Tibial nerve (tissue), 4 donors: Measurements from ENCODE around the gene MTA3. TPM values are rescaled to one million over a fixed set of nuclear protein-coding genes. Genes with fewer than 3 reads are reported as not detected.

Source experiments
- DNase-seq, 2 donors: peaks; one replicate each; pipeline ENCODE4 v3.0.0-alpha.2; 2019; ENCODE audit warnings: low spot score in 2 of 2
- H3K27ac ChIP-seq, 4 donors: fragments of 200-600 bp; sonication (generic) in 3 of 4; one replicate each; pipeline ENCODE4 v1.5.1; 2017 to 2019; ENCODE audit warnings: mild to moderate bottlenecking in 1 of 4
- H3K27me3 ChIP-seq, 2 donors: fragments of 200-600 bp; sonication (generic) in 1 of 2; one replicate each; pipeline versions ENCODE4 v1.5.1 to v1.6.0; 2017 to 2019
- H3K36me3 ChIP-seq, 3 donors: fragments of 200-600 bp; sonication (generic); one replicate each; pipeline ENCODE4 v1.5.1; 2018 to 2019
- H3K4me1 ChIP-seq, 4 donors: fragments of 200-600 bp; sonication (generic) in 3 of 4; one replicate each; pipeline ENCODE4 v1.5.1; 2017 to 2019
- H3K4me3 ChIP-seq, 4 donors: fragments of 200-600 bp; sonication (generic) in 3 of 4; one replicate each; pipeline ENCODE4 v1.5.1; 2017 to 2019; ENCODE audit warnings: mild to moderate bottlenecking in 1 of 4, moderate library complexity in 1 of 4
- H3K9me3 ChIP-seq, 4 donors: fragments of 200-600 bp; sonication (generic) in 3 of 4; one replicate each; pipeline ENCODE4 v1.5.1; 2017 to 2019
- CTCF ChIP-seq, 5 experiments: fragments of 200-600 bp in 3 of 5; fragments of 450-650 bp in 2 of 5; sonication (generic) in 3 of 5; IDR thresholded peaks; one replicate each; pipeline ENCODE4 v1.5.1; 2016 to 2019; ENCODE audit warnings: antibody characterized with exemption in 5 of 5, mild to moderate bottlenecking in 3 of 5, moderate library complexity in 2 of 5
- EP300 ChIP-seq, 2 donors: sonication (generic); formaldehyde crosslinking; IDR thresholded peaks; one replicate each; pipeline ENCODE4 v1.6.1; 2017; ENCODE audit warnings: antibody characterized with exemption in 2 of 2, mild to moderate bottlenecking in 1 of 2
- POLR2A ChIP-seq, 2 donors: fragments of 450-650 bp; IDR thresholded peaks; one replicate each; pipeline ENCODE4 v1.6.1; 2017; ENCODE audit warnings: antibody characterized with exemption in 2 of 2, mild to moderate bottlenecking in 2 of 2, moderate library complexity in 2 of 2
- WGBS, 2 donors: methylation state at CpG; one replicate each; pipeline ENCODE4 v1.1.5; 2018; 5-methylcytosine and 5-hydroxymethylcytosine counted together
- total RNA-seq, 4 donors: library from RNA; depleted of rRNA; stranded (reverse); fragments of >200 nt; gene quantifications; one replicate each; pipeline ENCODE4 v1.1.0, GENCODE V29; 2016

MTA3 gene
- total RNA-seq, 4 donors from 2014 or later = 33.1 to 47.0 (median 42.5) TPM

- Histone ChIP-seq H3K27ac (no peak overlapping the region), H3K4me3 (no peak overlapping the region), H3K36me3 (peaks cover 0 to 60% (median 0%) of the 10 kb centered on the region in 3 donors), H3K27me3 (no peaks in the 10 kb centered on the region), H3K9me3 (peaks cover 0 to 2% (median 0%) of the 10 kb centered on the region in 4 donors), H3K4me1 (no peaks in the 10 kb centered on the region)
- 85 to 91% methylated on average over 3 of the region's 3 CpGs for WGBS, 2 donors
- DNase-seq = no peak
- no peak for TF ChIP-seq CTCF (IDR thresholded peaks at IDR 0.05)
Observed at GRCh38 chr2:42741140-42741539, 172.7 kb downstream of the MTA3 start.

GRCh38 chr2:42742740-42743658 lies 174.6 kb downstream of the MTA3 start:
- Histone ChIP-seq H3K36me3 (peaks cover 0 to 60% (median 0%) of the 10 kb centered on the region in 3 donors), H3K9me3 (no peaks in the 10 kb centered on the region), H3K27me3 (no peaks in the 10 kb centered on the region), H3K27ac (no peak overlapping the region), H3K4me1 (no peaks in the 10 kb centered on the region), H3K4me3 (no peak overlapping the region)
- no peak for DNase-seq
- 61 to 71% methylated on average over 2 of the region's 2 CpGs for WGBS, 2 donors
- TF ChIP-seq POLR2A (IDR thresholded peaks at IDR 0.05) (no peak), EP300 (IDR thresholded peaks at IDR 0.05) (no peak), CTCF (IDR thresholded peaks at IDR 0.05) (no peak)

DNA sequence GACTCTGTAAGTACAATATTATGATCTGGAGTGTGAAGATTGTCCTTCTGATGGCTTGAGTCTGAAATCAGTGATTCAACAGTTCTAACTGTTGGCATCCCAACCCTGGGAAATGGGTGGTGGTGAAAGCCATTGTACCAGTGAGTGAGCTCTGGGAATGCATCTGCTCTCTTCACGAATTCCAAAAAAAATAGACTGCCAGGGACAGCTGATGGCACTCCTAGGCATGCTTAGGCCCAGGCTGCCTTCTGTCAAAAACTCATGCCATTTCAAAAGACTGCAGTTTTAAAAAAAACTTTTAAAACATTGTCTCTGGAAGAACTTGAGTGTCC lies 175.2 kb downstream of the MTA3 start:
- H3K4me3 ChIP-seq = no peak overlapping the region
- H3K9me3 ChIP-seq = no peaks in the 10 kb centered on the region
- no peaks in the 10 kb centered on the region for H3K27me3 ChIP-seq
- TF ChIP-seq POLR2A (IDR thresholded peaks at IDR 0.05) (no peak), CTCF (IDR thresholded peaks at IDR 0.05) (no peak), EP300 (IDR thresholded peaks at IDR 0.05) (no peak)
- no peaks in the 10 kb centered on the region for H3K4me1 ChIP-seq
- WGBS, 2 donors = 65 to 91% methylated on average over 1 of the region's 1 CpG
- DNase-seq = no peak
- H3K36me3 ChIP-seq = peaks cover 0 to 57% (median 0%) of the 10 kb centered on the region in 3 donors
- H3K27ac ChIP-seq = no peak overlapping the region

DNA sequence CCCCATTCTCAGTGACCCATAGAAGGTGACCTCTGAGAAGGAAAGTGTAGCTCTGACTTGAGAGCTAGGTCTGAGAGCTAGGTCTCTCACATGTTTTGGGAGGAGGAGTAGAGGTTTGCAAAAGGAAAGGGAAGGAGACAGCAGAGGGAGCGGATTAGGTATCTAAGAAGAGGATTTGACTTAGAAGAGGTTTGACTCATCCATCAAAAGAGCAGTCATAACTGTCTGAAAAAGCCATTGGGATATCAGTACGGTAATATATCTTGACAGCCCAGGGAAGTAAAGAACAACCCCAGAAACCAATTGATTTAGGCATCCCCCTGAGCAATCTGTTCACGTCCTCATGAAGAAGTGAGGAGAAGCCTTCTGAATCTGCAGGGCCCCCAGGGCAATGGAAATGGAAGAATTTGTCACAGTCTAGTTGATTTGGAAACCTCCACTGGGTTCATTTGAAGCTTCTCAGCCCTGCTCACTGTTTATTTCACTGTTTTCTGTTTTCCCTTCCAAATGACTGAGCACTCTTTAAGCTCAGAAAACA lies 176.2 kb downstream of the MTA3 start:
- H3K4me3 ChIP-seq = no peak overlapping the region
- DNase-seq = no peak
- no peaks in the 10 kb centered on the region for H3K27me3 ChIP-seq
- WGBS, 2 donors = 92 to 94% methylated on average over 3 of the region's 3 CpGs
- no peaks in the 10 kb centered on the region for H3K9me3 ChIP-seq
- H3K27ac ChIP-seq = no peak overlapping the region
- no peak for TF ChIP-seq CTCF (IDR thresholded peaks at IDR 0.05)
- no peak for TF ChIP-seq POLR2A (IDR thresholded peaks at IDR 0.05)
- no peak for TF ChIP-seq EP300 (IDR thresholded peaks at IDR 0.05)
- peaks cover 0 to 64% (median 0%) of the 10 kb centered on the region in 3 donors for H3K36me3 ChIP-seq
- H3K4me1 ChIP-seq = no peaks in the 10 kb centered on the region

GRCh38 chr2:42747422-42747821 lies 179.0 kb downstream of the MTA3 start:
- no peaks in the 10 kb centered on the region for H3K27me3 ChIP-seq
- peaks cover 0 to 47% (median 0%) of the 10 kb centered on the region in 3 donors for H3K36me3 ChIP-seq
- H3K27ac ChIP-seq = no peak overlapping the region
- no peak for DNase-seq
- no peak overlapping the region for H3K4me3 ChIP-seq
- H3K4me1 ChIP-seq = peaks cover 0 to 10% (median 2%) of the 10 kb centered on the region in 4 donors
- 97 to 98% methylated on average over 3 of the region's 3 CpGs for WGBS, 2 donors
- no peak for TF ChIP-seq POLR2A (IDR thresholded peaks at IDR 0.05)
- no peak for TF ChIP-seq CTCF (IDR thresholded peaks at IDR 0.05)
- TF ChIP-seq EP300 (IDR thresholded peaks at IDR 0.05) = no peak
- no peaks in the 10 kb centered on the region for H3K9me3 ChIP-seq
